Esophagus (tissue), 2 donors: ENCODE data around the gene SVEP1. TPM values are rescaled to one million over a fixed set of nuclear protein-coding genes. Genes with fewer than 3 reads are reported as not detected.
A peak's percentile ranks its signal among the peaks of the same experiment; 100 is the strongest.

Source experiments
- H3K27ac ChIP-seq, 2 donors: one replicate each; pipeline ENCODE4 v1.5.1; 2013; ENCODE audit warnings: low read depth in 2 of 2, mild to moderate bottlenecking in 2 of 2, inconsistent platforms in 1 of 2, low read length in 1 of 2, moderate library complexity in 1 of 2
- H3K27me3 ChIP-seq, 2 donors: one replicate each; pipeline ENCODE4 v1.6.1; 2013; ENCODE audit warnings: low read length in 2 of 2, control low read depth in 1 of 2, mild to moderate bottlenecking in 1 of 2; ENCODE audit not compliant: insufficient read depth in 2 of 2, control insufficient read depth in 1 of 2
- H3K36me3 ChIP-seq, 2 donors: one replicate each; pipeline ENCODE4 v1.6.1; 2013; ENCODE audit warnings: low read length in 1 of 2; ENCODE audit not compliant: control insufficient read depth in 2 of 2, insufficient read depth in 2 of 2
- H3K4me1 ChIP-seq, 2 donors: one replicate each; pipeline ENCODE4 v1.6.1; 2013; ENCODE audit warnings: low read length in 1 of 2; ENCODE audit not compliant: control insufficient read depth in 2 of 2, insufficient read depth in 2 of 2
- H3K4me3 ChIP-seq, 2 donors: one replicate each; pipeline ENCODE4 v1.5.1; 2013; ENCODE audit warnings: low read length in 2 of 2, mild to moderate bottlenecking in 2 of 2, low read depth in 1 of 2, moderate library complexity in 1 of 2
- H3K9me3 ChIP-seq, 2 donors: one replicate each; pipeline ENCODE4 v1.6.1; 2013; ENCODE audit warnings: mild to moderate bottlenecking in 2 of 2, low read depth in 1 of 2, low read length in 1 of 2, moderate library complexity in 1 of 2; ENCODE audit not compliant: control insufficient read depth in 2 of 2, insufficient read depth in 1 of 2
- WGBS, 2 donors: extraction: QIAGEN DNeasy Blood & Tissue Kit; methylation state at CpG; one replicate each; pipeline ENCODE4 v1.1.7; 2013; 5-methylcytosine and 5-hydroxymethylcytosine counted together
- polyA plus RNA-seq, 2 donors: library from polyadenylated mRNA; stranded (reverse); fragments of 200-250 nt; gene quantifications; one replicate each; pipeline ENCODE4 v1.2.3, GENCODE V29; 2013
- donor health status: healthy with polysubstance abuse.
- donor health status: Bipolar disorder and iron deficiency.

The SVEP1 gene
- polyA plus RNA-seq, 2 donors: 0.18 to 0.71 TPM

- H3K27ac ChIP-seq: no peak overlapping the region
- peaks cover 0 to 2% of the 10 kb centered on the region in 2 donors for H3K4me1 ChIP-seq
- H3K36me3 ChIP-seq: no peaks in the 10 kb centered on the region
- no peak overlapping the region for H3K4me3 ChIP-seq
- WGBS, 2 donors: 71 to 76% methylated on average over 6 of the region's 6 CpGs
- H3K9me3 ChIP-seq: no peaks in the 10 kb centered on the region
- H3K27me3 ChIP-seq: no peaks in the 10 kb centered on the region
Observed at GRCh38 chr9:110444911-110445310, 134.6 kb downstream of the SVEP1 start.

GRCh38 chr9:110443866-110444220 lies 135.7 kb downstream of the SVEP1 start:
- H3K9me3 ChIP-seq: no peaks in the 10 kb centered on the region
- no peak overlapping the region for H3K27ac ChIP-seq
- H3K4me1 ChIP-seq: peaks cover 0 to 2% of the 10 kb centered on the region in 2 donors
- no peaks in the 10 kb centered on the region for H3K36me3 ChIP-seq
- H3K4me3 ChIP-seq: no peak overlapping the region
- no peaks in the 10 kb centered on the region for H3K27me3 ChIP-seq

GRCh38 chr9:110443146-110443865 lies 136.2 kb downstream of the SVEP1 start:
- 37 to 46% methylated on average over 3 of the region's 3 CpGs for WGBS, 2 donors
- no peak overlapping the region for H3K4me3 ChIP-seq
- no peak overlapping the region for H3K27ac ChIP-seq
- H3K4me1 ChIP-seq: peaks cover 0 to 2% of the 10 kb centered on the region in 2 donors
- H3K27me3 ChIP-seq: no peaks in the 10 kb centered on the region
- no peaks in the 10 kb centered on the region for H3K36me3 ChIP-seq
- H3K9me3 ChIP-seq: no peaks in the 10 kb centered on the region

GRCh38 chr9:110440796-110441195 lies 138.7 kb downstream of the SVEP1 start:
- Histone ChIP-seq H3K9me3 (no peaks in the 10 kb centered on the region), H3K27me3 (no peaks in the 10 kb centered on the region), H3K27ac (peak overlapping the region in 1 of 2 donors; percentile 36), H3K4me1 (peaks cover 0 to 2% of the 10 kb centered on the region in 2 donors), H3K36me3 (no peaks in the 10 kb centered on the region), H3K4me3 (no peak overlapping the region)
- WGBS, 2 donors: 69 to 75% methylated on average over 3 of the region's 3 CpGs

- Histone ChIP-seq H3K9me3 (no peaks in the 10 kb centered on the region), H3K36me3 (no peaks in the 10 kb centered on the region), H3K4me3 (peak overlapping the region in 1 of 2 donors; percentile 26), H3K27me3 (no peaks in the 10 kb centered on the region), H3K27ac (peak overlapping the region; percentile 5 to 9), H3K4me1 (peaks cover 0 to 2% of the 10 kb centered on the region in 2 donors)
- WGBS, 2 donors: 31 to 41% methylated on average over 4 of the region's 4 CpGs
Observed at GRCh38 chr9:110440172-110440571, 139.4 kb downstream of the SVEP1 start.

GRCh38 chr9:110432253-110432652 lies 147.3 kb downstream of the SVEP1 start:
- Histone ChIP-seq H3K4me1 (no peaks in the 10 kb centered on the region), H3K9me3 (no peaks in the 10 kb centered on the region), H3K27me3 (no peaks in the 10 kb centered on the region), H3K36me3 (no peaks in the 10 kb centered on the region), H3K27ac (no peak overlapping the region), H3K4me3 (no peak overlapping the region)
- 82 to 91% methylated on average over 3 of the region's 3 CpGs for WGBS, 2 donors

- Histone ChIP-seq H3K36me3 (no peaks in the 10 kb centered on the region), H3K4me3 (no peak overlapping the region), H3K27me3 (no peaks in the 10 kb centered on the region), H3K9me3 (no peaks in the 10 kb centered on the region), H3K4me1 (no peaks in the 10 kb centered on the region), H3K27ac (no peak overlapping the region)
- 91 to 94% methylated on average over 1 of the region's 1 CpG for WGBS, 2 donors
Observed at GRCh38 chr9:110429453-110429852, 150.1 kb downstream of the SVEP1 start.

- H3K9me3 ChIP-seq: no peaks in the 10 kb centered on the region
- H3K4me1 ChIP-seq: no peaks in the 10 kb centered on the region
- no peaks in the 10 kb centered on the region for H3K36me3 ChIP-seq
- 30 to 51% methylated on average over 7 of the region's 7 CpGs for WGBS, 2 donors
- H3K4me3 ChIP-seq: no peak overlapping the region
- H3K27ac ChIP-seq: no peak overlapping the region
- no peaks in the 10 kb centered on the region for H3K27me3 ChIP-seq
Observed at GRCh38 chr9:110427497-110428104, 151.9 kb downstream of the SVEP1 start.

- Histone ChIP-seq H3K4me1 (no peaks in the 10 kb centered on the region), H3K9me3 (no peaks in the 10 kb centered on the region), H3K27ac (no peak overlapping the region), H3K27me3 (no peaks in the 10 kb centered on the region), H3K36me3 (no peaks in the 10 kb centered on the region), H3K4me3 (no peak overlapping the region)
- 74 to 84% methylated on average over 2 of the region's 2 CpGs for WGBS, 2 donors
Observed at GRCh38 chr9:110426052-110426709, 153.4 kb downstream of the SVEP1 start.
